Loucy (cell line): ENCODE data around the gene NXPH1.

ENCODE experiments used
- CTCF ChIP-seq: fragments of 200-600 bp; sonication (generic); conservative IDR thresholded peaks from 2 replicates; pipeline ENCODE4 v1.5.1; 2014; ENCODE audit warnings: mild to moderate bottlenecking, antibody characterized with exemption, low read length
- EZH2phosphoT487 ChIP-seq: fragments of 200-600 bp; IDR thresholded peaks from 2 replicates; pipeline ENCODE4 v1.6.1; 2018; ENCODE audit warnings: antibody characterized with exemption, mild to moderate bottlenecking, moderate library complexity, borderline replicate concordance

DNA sequence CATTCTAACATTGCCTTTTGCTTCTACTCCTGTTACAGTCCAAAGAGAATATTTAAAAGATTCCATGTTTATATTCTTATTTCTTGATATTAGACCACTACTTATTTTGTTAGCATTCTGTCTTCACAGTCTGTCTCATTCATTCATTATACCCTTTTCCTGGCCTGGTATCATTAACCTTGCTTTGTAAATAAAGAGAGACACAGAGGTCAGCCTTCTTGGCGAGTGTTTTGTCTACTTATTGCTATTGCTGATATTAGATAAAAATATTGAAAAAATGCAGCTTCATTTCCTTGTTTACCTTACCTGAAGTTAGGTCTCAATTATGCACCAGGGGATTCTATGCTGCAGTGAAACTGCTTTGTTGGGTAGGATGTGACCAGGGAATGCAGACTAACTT is 179.2 kb downstream of the NXPH1 start:
- no peak for TF ChIP-seq CTCF
- no peak for TF ChIP-seq EZH2phosphoT487
